B cell (primary cell): ENCODE data around the gene USP28. TPM values are rescaled to one million over a fixed set of nuclear protein-coding genes. Genes with fewer than 3 reads are reported as not detected.

ENCODE experiments used
- ATAC-seq: fragments of 200-7000 bp; cut with Tn5 transposase; one replicate; pipeline ENCODE4 v1.10.0; 2021; ENCODE audit warnings: low read depth, mild to moderate bottlenecking, moderate number of reproducible peaks, moderate library complexity
- CTCF ChIA-PET: fragments of 350-600 bp; sonication (Branson Sonifier 250); formaldehyde crosslinking; loops from one replicate; lab custom pipeline; 2021; ENCODE audit warnings: antibody characterized with exemption, inconsistent platforms; lab: Charles Lee
- POLR2A ChIA-PET: fragments of 350-600 bp; sonication (Branson Sonifier 250); formaldehyde crosslinking; loops from one replicate; lab custom pipeline; 2021; ENCODE audit warnings: antibody characterized with exemption; lab: Charles Lee
- DNase-seq: peaks from one replicate; pipeline ENCODE4 v3.0.0; 2013
- H2AFZ ChIP-seq: 2 replicates; pipeline ENCODE4 v1.6.1; 2012; ENCODE audit warnings: mild to moderate bottlenecking, low read depth, low read length; ENCODE audit not compliant: insufficient read depth, poor library complexity, severe bottlenecking
- H3K27ac ChIP-seq, 2 donors: 1 replicate in 1 of 2; 2 replicates in 1 of 2; pipeline ENCODE4 v1.5.1; 2012 to 2013; ENCODE audit warnings: low read length in 2 of 2, mild to moderate bottlenecking in 2 of 2, moderate library complexity in 1 of 2
- H3K27me3 ChIP-seq, 4 experiments: fragments of 200-600 bp in 1 of 4; sonication (generic) in 1 of 4; replicated peaks in 1 of 4; 1 replicate in 2 of 4; 2 replicates in 2 of 4; pipeline versions ENCODE4 v1.6.1 to v1.7.0; 2013 to 2016; ENCODE audit warnings: low read length in 3 of 4, mild to moderate bottlenecking in 2 of 4, mixed read lengths in 1 of 4, moderate library complexity in 1 of 4; ENCODE audit not compliant: insufficient read depth in 4 of 4, control insufficient read depth in 3 of 4; ENCODE audit errors: control extremely low read depth in 1 of 4
- H3K36me3 ChIP-seq, 2 experiments: replicated peaks in 1 of 2; 1 replicate in 1 of 2; 2 replicates in 1 of 2; pipeline versions ENCODE4 v1.6.1 to v1.7.1; 2013; ENCODE audit warnings: low read length in 1 of 2; ENCODE audit not compliant: insufficient read depth in 2 of 2, control insufficient read depth in 1 of 2; ENCODE audit errors: control extremely low read depth in 1 of 2, extremely low read depth in 1 of 2
- H3K4me1 ChIP-seq, 2 donors: fragments of 200-600 bp in 1 of 2; sonication (generic) in 1 of 2; 1 replicate in 1 of 2; 2 replicates in 1 of 2; pipeline versions ENCODE4 v1.5.1 to v1.6.1; 2013 to 2017; ENCODE audit warnings: low read length in 2 of 2; ENCODE audit not compliant: control insufficient read depth in 2 of 2, insufficient read depth in 2 of 2
- H3K4me2 ChIP-seq: replicated peaks from 2 replicates; pipeline ENCODE3; 2012; ENCODE audit warnings: mild to moderate bottlenecking, low read depth, low read length; ENCODE audit not compliant: poor library complexity, severe bottlenecking
- H3K4me3 ChIP-seq, 5 experiments: fragments of 200-600 bp in 1 of 5; sonication (generic) in 1 of 5; 1 replicate in 3 of 5; 2 replicates in 2 of 5; pipeline versions ENCODE4 v1.5.1 to v1.7.0; 2011 to 2016; ENCODE audit warnings: low read length in 4 of 5, mild to moderate bottlenecking in 4 of 5, low read depth in 2 of 5, control low read depth in 1 of 5, moderate library complexity in 1 of 5; ENCODE audit not compliant: insufficient read depth in 1 of 5; ENCODE audit errors: control extremely low read depth in 1 of 5, extremely low read depth in 1 of 5
- H3K79me2 ChIP-seq: fragments of 200-600 bp; sonication (generic); one replicate; pipeline ENCODE4 v1.6.0; 2016; ENCODE audit warnings: low read length; ENCODE audit not compliant: control insufficient read depth, insufficient read depth
- H3K9ac ChIP-seq: fragments of 200-600 bp; sonication (generic); 2 replicates; pipeline ENCODE4 v1.6.1; 2017; ENCODE audit warnings: mild to moderate bottlenecking, low read length, moderate library complexity
- H3K9me3 ChIP-seq, 3 donors: one replicate each; pipeline versions ENCODE4 v1.6.1 to v1.7.1; 2013; ENCODE audit warnings: low read length in 2 of 3; ENCODE audit not compliant: control insufficient read depth in 2 of 3, insufficient read depth in 1 of 3; ENCODE audit errors: control extremely low read depth in 1 of 3
- H4K20me1 ChIP-seq: 2 replicates; pipeline ENCODE4 v1.6.0; 2012; ENCODE audit warnings: mild to moderate bottlenecking, low read length; ENCODE audit not compliant: insufficient read depth, control insufficient read depth, poor library complexity, severe bottlenecking
- H3K27ac Mint-ChIP-seq: one replicate; pipeline ENCODE4 v1.8.0; 2021; ENCODE audit warnings: mixed read lengths
- H3K27me3 Mint-ChIP-seq: one replicate; pipeline ENCODE4 v1.8.0; 2021; ENCODE audit warnings: mixed read lengths
- H3K4me1 Mint-ChIP-seq: one replicate; pipeline ENCODE4 v1.8.0; 2021; ENCODE audit warnings: mixed read lengths
- H3K4me3 Mint-ChIP-seq: one replicate; pipeline ENCODE4 v1.8.0; 2021; ENCODE audit warnings: mixed read lengths
- H3K9me3 Mint-ChIP-seq: one replicate; pipeline ENCODE4 v1.8.0; 2022; ENCODE audit warnings: mixed read lengths; ENCODE audit not compliant: insufficient read depth
- EZH2 ChIP-seq: IDR thresholded peaks from 2 replicates; pipeline ENCODE4 v1.6.1; 2012; ENCODE audit warnings: borderline replicate concordance, low read depth, mild to moderate bottlenecking, moderate library complexity, low read length; ENCODE audit not compliant: insufficient read depth, poor library complexity, severe bottlenecking
- WGBS: methylation state at CpG from one replicate; pipeline ENCODE4 v1.1.5; 2013; ENCODE audit warnings: missing lambda C conversion rate; ENCODE audit not compliant: insufficient coverage; 5-methylcytosine and 5-hydroxymethylcytosine counted together
- intact Hi-C: fragments of 100-400 bp; cut with micrococcal nuclease; formaldehyde crosslinking; loops from one replicate; pipeline ENCODE4 v1.10.0; 2022
- polyA plus RNA-seq: library from polyadenylated mRNA; depleted of rRNA; stranded (reverse); fragments of >200 nt; gene quantifications from 2 replicates; pipeline ENCODE4 v1.2.3, GENCODE V29; 2012
- total RNA-seq, 2 donors: library from RNA; stranded (reverse); fragments of 120-200 nt in 1 of 2; gene quantifications; 1 replicate in 1 of 2; 2 replicates in 1 of 2; pipeline versions ENCODE4 v1.2.3 to v1.2.4, GENCODE V29; 2013 to 2022
- TF ChIP-seq, protein P1 (sequence below): fragments of 200-600 bp; IDR thresholded peaks from one replicate; pipeline ENCODE4 v1.8.0; 2022; ENCODE audit warnings: antibody characterized with exemption, mild to moderate bottlenecking

The USP28 gene
- total and polyA plus RNA-seq, 2 donors (not counting 1 experiment from before 2014, with no cell fraction given) = 78.0 to 104 TPM

DNA sequence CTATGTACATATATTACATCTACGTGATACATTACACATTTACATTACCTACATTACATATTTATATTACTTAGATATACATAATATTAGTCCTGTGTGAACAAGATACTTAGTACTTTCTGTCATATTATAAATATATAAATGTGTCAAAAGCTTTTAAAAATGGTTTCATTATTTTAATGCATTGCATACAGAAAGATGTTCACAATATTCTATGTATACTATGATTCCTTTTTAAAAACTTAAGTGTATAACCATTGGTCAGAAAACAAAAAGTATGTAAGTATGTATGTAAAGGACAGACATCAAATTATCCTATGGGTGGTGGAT lies 101.2 kb downstream of the USP28 start:
- ATAC-seq = no peak
- ChIA-PET POLR2A (no interaction called here), CTCF (interaction anchor here (0.5 to 1.6 kb wide), 5 partner anchors 8 to 1874 kb away, joined by 3 to 5 read pairs (median 4); no protein-coding TSS in a partner anchor)
- Mint-ChIP-seq H3K4me1 (peaks cover 24% of the 10 kb centered on the region), H3K27ac (peak overlapping the region; percentile 94), H3K27me3 (peaks cover 10% of the 10 kb centered on the region), H3K9me3 (no peaks in the 10 kb centered on the region), H3K4me3 (peak overlapping the region; percentile 97)
- no peaks in the 10 kb centered on the region for H4K20me1 ChIP-seq
- H3K27ac ChIP-seq = peak overlapping the region in 1 of 2 donors; percentile 79
- H3K4me3 ChIP-seq = peak overlapping the region; percentile 78 to 99 (median 88)
- H3K27me3 ChIP-seq = peaks cover 0 to 2% (median 0%) of the 10 kb centered on the region in 4 experiments
- no peaks in the 10 kb centered on the region for H3K9me3 ChIP-seq
- H2AFZ ChIP-seq = peak overlapping the region; percentile 93
- peaks cover 0 to 12% of the 10 kb centered on the region in 2 donors for H3K4me1 ChIP-seq
- peak overlapping the region; percentile 80 for H3K4me2 ChIP-seq
- peak overlapping the region; percentile 85 for H3K9ac ChIP-seq
- H3K79me2 ChIP-seq = peaks cover 35% of the 10 kb centered on the region
- H3K36me3 ChIP-seq = peaks cover 2 to 6% of the 10 kb centered on the region in 2 experiments
- no CpG with 5 or more reads among the region's 1 CpG for WGBS
- no peak for TF ChIP-seq EZH2
- TF ChIP-seq, protein P1, sequence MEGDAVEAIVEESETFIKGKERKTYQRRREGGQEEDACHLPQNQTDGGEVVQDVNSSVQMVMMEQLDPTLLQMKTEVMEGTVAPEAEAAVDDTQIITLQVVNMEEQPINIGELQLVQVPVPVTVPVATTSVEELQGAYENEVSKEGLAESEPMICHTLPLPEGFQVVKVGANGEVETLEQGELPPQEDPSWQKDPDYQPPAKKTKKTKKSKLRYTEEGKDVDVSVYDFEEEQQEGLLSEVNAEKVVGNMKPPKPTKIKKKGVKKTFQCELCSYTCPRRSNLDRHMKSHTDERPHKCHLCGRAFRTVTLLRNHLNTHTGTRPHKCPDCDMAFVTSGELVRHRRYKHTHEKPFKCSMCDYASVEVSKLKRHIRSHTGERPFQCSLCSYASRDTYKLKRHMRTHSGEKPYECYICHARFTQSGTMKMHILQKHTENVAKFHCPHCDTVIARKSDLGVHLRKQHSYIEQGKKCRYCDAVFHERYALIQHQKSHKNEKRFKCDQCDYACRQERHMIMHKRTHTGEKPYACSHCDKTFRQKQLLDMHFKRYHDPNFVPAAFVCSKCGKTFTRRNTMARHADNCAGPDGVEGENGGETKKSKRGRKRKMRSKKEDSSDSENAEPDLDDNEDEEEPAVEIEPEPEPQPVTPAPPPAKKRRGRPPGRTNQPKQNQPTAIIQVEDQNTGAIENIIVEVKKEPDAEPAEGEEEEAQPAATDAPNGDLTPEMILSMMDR = peak; percentile 53
- no peak for DNase-seq
- intact Hi-C loops = loop anchor here (2.0 kb wide), 2 partner anchors 1483 to 1547 kb away; partner anchors contain the start of gene PTS

DNA sequence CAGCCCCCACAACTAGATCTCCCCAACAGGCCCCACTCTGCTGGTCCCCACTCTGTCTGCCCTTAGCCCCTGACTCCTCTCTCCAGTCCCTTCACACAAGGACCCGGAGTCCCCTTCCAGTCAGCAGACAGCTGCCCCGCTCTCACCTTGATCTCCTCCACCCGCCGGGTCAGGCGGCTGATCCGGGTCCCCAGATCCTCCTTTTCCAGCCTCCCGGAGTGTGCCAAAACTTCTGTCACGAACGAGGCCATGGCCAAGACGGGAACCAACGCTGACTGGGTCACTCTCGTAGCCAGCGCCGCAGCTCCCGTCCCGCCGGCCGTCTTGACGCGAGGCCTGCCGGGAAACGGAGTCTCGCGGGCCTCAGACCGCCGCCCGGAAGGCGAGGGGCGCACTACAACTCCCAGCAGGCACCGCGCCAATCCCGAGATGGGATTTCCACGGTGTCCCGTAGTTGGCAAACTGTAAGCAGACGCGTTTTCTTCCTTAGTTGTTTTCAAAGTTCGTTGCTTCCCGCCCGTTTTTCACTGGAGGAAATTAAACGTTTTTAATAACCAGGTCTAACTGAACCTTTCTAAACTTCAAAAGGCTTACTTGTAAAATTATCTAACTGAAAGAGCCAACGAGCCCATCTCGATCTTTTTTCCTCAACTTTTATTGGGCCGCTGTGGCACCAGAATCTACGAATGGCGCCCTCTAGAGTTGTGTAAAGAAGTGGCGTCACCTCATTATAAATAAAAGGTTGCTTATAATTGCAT lies 101.8 kb downstream of the USP28 start, which contains the start of gene ZW10:
Gene ZW10, minus strand, starts transcription at position 277 of the 758 bp plus-strand sequence. Its CDS starts 26 bp downstream, at position 251.
- DNase-seq (peak; percentile 94), ATAC-seq (peak; percentile 96)
- Mint-ChIP-seq H3K4me1 (peaks cover 24% of the 10 kb centered on the region), H3K9me3 (no peaks in the 10 kb centered on the region), H3K27ac (peak within 1 kb of the TSS; percentile 94), H3K4me3 (peak within 1 kb of the TSS; percentile 97), H3K27me3 (peaks cover 9% of the 10 kb centered on the region)
- peak within 1 kb of the TSS; percentile 80 for H3K4me2 ChIP-seq
- intact Hi-C loops = loop anchor here (1.0 to 2.0 kb wide), 7 partner anchors 67 to 1687 kb away; partner anchors contain the start of genes C11orf71, PTS, RBM7 and REXO2
- H4K20me1 ChIP-seq = no peaks in the 10 kb centered on the region
- H3K27me3 ChIP-seq = peaks cover 0 to 2% (median 0%) of the 10 kb centered on the region in 4 experiments
- H2AFZ ChIP-seq = peak within 1 kb of the TSS; percentile 93
- TF ChIP-seq, protein P1 = peak; percentile 94
- no peak for TF ChIP-seq EZH2
- ChIA-PET POLR2A (no interaction called here), CTCF (interaction anchor here (0.6 to 1.7 kb wide), 6 partner anchors 8 to 203 kb away, joined by 3 to 8 read pairs (median 4); no protein-coding TSS in a partner anchor)
- under 1% methylated on average over 40 of the region's 46 CpGs for WGBS
- H3K27ac ChIP-seq = peak within 1 kb of the TSS; percentile 55 to 79
- H3K79me2 ChIP-seq = peaks cover 40% of the 10 kb centered on the region
- H3K36me3 ChIP-seq = peaks cover 2 to 7% of the 10 kb centered on the region in 2 experiments
- peak within 1 kb of the TSS; percentile 78 to 99 (median 88) for H3K4me3 ChIP-seq
- no peaks in the 10 kb centered on the region for H3K9me3 ChIP-seq
- peaks cover 0 to 12% of the 10 kb centered on the region in 2 donors for H3K4me1 ChIP-seq
- peak within 1 kb of the TSS; percentile 85 for H3K9ac ChIP-seq
